NOMO-1 (cell line): ENCODE results near the gene ACE2.

Experiments
- DNase-seq, 2 experiments: peaks; one replicate each; lab custom pipeline; 2025; ENCODE audit not compliant: unreplicated experiment in 2 of 2; lab: John Stamatoyannopoulos, UW

ACE2 gene

DNA sequence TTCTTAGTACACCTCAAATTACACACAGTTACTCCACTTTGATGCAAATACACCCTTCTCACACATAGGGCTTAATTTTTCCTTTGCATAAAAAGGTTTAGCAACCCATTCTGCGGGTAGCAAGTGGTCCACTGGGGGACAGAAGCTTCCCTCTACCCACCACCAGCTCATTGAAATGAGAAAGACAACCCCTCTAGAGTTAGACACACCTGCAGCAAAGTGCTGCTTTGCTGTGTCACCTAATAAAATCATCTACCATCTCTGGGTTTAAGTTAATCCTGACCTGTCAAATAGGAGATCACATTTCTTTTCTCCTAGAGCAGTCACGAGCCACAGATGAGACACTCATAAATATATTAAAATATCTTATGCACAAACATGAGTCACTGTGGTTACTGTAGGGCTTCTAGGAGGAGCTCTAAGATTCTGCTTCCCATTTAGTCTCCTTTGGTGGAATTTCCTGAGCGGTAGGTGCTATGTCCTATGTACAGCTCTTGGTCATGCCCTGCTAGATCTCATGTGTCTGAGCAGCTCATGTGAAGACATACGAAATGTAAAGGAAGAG lies 88.3 kb downstream of the ACE2 start:
- DNase-seq = no peak

DNA sequence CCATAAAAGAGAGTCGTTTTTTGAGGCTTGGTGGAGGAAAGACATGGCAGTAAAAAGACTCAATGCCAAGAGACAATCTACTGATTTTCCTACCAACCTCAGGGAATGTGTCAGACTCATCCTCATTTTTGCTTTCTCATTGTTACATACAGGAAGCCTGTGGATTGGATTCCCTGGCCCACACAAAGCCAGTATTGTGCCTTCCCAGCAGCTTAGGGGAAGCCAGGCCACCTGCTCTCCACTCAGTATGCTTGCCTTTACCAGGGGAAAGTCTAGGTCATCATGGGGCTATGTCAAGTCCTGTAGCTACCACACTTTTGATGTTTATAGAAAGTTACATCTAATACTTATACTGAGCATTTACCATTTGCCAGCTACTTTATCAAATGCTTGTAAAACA lies 89.2 kb downstream of the ACE2 start:
- no peak for DNase-seq
